ENCODE data around the gene MYBPHL.
"Not testable (repeated sequence)": the region's sequence is repeated elsewhere in the genome, so short reads cannot be mapped to it uniquely, and the experiment has no call there.

DNA sequence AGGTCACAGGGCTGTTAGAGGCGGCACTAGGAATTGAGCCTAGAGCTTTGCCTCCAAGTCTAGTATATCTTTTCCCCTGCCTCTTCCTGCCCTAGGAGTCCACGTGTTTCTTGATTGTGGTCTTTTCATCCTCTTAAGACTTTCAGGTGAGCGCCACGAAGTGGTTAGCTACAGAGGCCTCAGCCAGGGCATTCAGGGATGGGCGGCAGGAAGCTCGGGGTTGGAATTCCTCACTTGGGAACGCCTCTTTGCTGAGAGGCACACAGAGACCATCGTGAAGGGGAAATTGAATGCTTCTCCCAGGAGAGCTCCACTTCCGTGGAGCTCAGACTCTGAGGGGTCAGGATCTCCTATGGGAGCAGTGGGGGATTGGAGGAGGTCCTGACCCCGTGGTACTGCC lies 820 bp downstream of the MYBPHL start:
- not testable (repeated sequence) for TF ChIP-seq CTCF (conservative IDR thresholded peaks at IDR 0.05 in 1 of 2, IDR thresholded peaks at IDR 0.05 in 1 of 2; ENCODE audit: low read depth in 1 of 2, low read length in 2 of 2); EZH2 (IDR thresholded peaks at IDR 0.05; ENCODE audit: low read length, missing control alignments)
